ENCODE data around the gene LNPK. TPM values are rescaled to one million over a fixed set of nuclear protein-coding genes. Genes with fewer than 3 reads are reported as not detected.

LNPK gene
- polyA plus RNA-seq, 1 donor (not counting 4 experiments of a cell fraction or from before 2014, with no cell fraction given) = 32.1 TPM

DNA sequence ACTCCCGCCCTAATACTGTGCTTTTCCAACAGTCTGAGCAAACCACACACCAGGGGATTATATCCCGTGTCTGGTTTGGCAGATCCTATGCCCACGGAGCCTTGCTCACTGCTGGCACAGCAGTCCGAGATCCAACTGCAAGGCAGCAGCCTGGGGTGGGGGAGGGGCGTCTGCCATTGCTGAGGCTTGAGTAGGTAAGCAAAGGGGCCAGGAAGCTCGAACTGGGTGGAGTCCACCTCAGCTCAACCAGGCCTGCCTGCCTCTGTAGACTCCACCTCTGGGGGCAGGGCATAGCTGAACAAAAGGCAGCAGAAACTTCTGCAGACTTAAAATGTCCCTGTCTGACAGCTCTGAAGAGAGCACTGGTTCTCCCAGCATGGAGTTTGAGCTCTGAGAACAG is 44.2 kb downstream of the LNPK start:
- no peak overlapping the region for H3K9ac ChIP-seq (ENCODE audit: control insufficient read depth, extremely low read depth, insufficient read depth, low read length)
- FAIRE-seq = no peak
- no peaks in the 10 kb centered on the region for H3K9me3 ChIP-seq (ENCODE audit: control insufficient read depth, low read depth, low read length)
- no peak overlapping the region for H2AFZ ChIP-seq (ENCODE audit: control insufficient read depth, low read length)
- H3K4me2 ChIP-seq (ENCODE audit: control insufficient read depth, extremely low read depth, insufficient read depth, low read depth, low read length) = no peak overlapping the region
- TF ChIP-seq EZH2 (IDR thresholded peaks at IDR 0.05; ENCODE audit: low read length) (no peak), CTCF (optimal IDR thresholded peaks at IDR 0.05 in 1 of 3, IDR thresholded peaks at IDR 0.05 in 1 of 3, conservative IDR thresholded peaks at IDR 0.05 in 1 of 3; ENCODE audit: extremely low read depth in 1 of 3, insufficient read depth in 2 of 3, low read length in 3 of 3) (no peak)
- no peak overlapping the region for H3K4me3 ChIP-seq (ENCODE audit: control insufficient read depth in 2 of 3, extremely low read depth in 1 of 3, insufficient read depth in 2 of 3, low read depth in 1 of 3, low read length in 3 of 3)
- no peaks in the 10 kb centered on the region for H3K27me3 ChIP-seq (ENCODE audit: control insufficient read depth, extremely low read depth, insufficient read depth, low read length)
- no peaks in the 10 kb centered on the region for H3K4me1 ChIP-seq (ENCODE audit: control insufficient read depth, extremely low read depth, insufficient read depth, low read length)
- H4K20me1 ChIP-seq (ENCODE audit: control insufficient read depth, extremely low read depth, insufficient read depth, low read length) = no peaks in the 10 kb centered on the region
- no peak for DNase-seq (ENCODE audit: low read depth, low spot score)
- dilution Hi-C loops (cut with MboI; ENCODE audit: extremely low pct_ligation_motif_present, low sequenced_read_pairs) = no loop called here
- no peak overlapping the region for H3K27ac ChIP-seq (ENCODE audit: control insufficient read depth, insufficient read depth, low read length)
- H3K9me1 ChIP-seq (ENCODE audit: control insufficient read depth, extremely low read depth, insufficient read depth, low read length) = no peaks in the 10 kb centered on the region
- H3K79me2 ChIP-seq (ENCODE audit: control insufficient read depth, insufficient read depth, low read length) = no peaks in the 10 kb centered on the region
- H3K36me3 ChIP-seq (ENCODE audit: control insufficient read depth in 2 of 2, extremely low read depth in 1 of 2, insufficient read depth in 2 of 2, low read length in 2 of 2) = peaks cover 0 to 1% of the 10 kb centered on the region in 2 experiments

DNA sequence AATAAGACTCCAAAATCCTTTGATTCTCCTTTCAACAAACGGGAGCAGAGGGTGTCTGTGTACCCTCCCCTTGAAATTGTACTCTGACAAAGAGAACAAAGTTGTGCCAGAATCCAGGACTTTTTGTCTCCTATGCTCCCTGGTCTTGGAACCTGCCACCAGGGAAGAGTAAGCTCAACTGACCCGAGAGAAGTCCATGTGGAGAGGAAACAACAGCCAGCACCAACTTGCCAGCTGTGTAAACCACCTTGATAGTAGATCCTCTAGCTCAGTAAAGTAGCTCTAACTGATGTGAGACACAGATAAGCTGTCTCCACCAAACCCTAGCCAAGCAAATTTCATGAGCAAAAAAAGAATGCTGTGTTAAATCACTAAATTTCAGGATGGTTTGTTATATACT is 46.9 kb downstream of the LNPK start:
- Histone ChIP-seq H3K27me3 (ENCODE audit: control insufficient read depth, extremely low read depth, insufficient read depth, low read length) (no peaks in the 10 kb centered on the region), H3K4me2 (ENCODE audit: control insufficient read depth, extremely low read depth, insufficient read depth, low read depth, low read length) (no peak overlapping the region), H3K79me2 (ENCODE audit: control insufficient read depth, insufficient read depth, low read length) (no peaks in the 10 kb centered on the region), H3K4me1 (ENCODE audit: control insufficient read depth, extremely low read depth, insufficient read depth, low read length) (no peaks in the 10 kb centered on the region), H3K9me3 (ENCODE audit: control insufficient read depth, low read depth, low read length) (no peaks in the 10 kb centered on the region), H3K27ac (ENCODE audit: control insufficient read depth, insufficient read depth, low read length) (no peak overlapping the region), H3K9ac (ENCODE audit: control insufficient read depth, extremely low read depth, insufficient read depth, low read length) (no peak overlapping the region), H3K4me3 (ENCODE audit: control insufficient read depth in 2 of 3, extremely low read depth in 1 of 3, insufficient read depth in 2 of 3, low read depth in 1 of 3, low read length in 3 of 3) (no peak overlapping the region), H3K36me3 (ENCODE audit: control insufficient read depth in 2 of 2, extremely low read depth in 1 of 2, insufficient read depth in 2 of 2, low read length in 2 of 2) (peaks cover 0 to 1% of the 10 kb centered on the region in 2 experiments), H3K9me1 (ENCODE audit: control insufficient read depth, extremely low read depth, insufficient read depth, low read length) (no peaks in the 10 kb centered on the region), H4K20me1 (ENCODE audit: control insufficient read depth, extremely low read depth, insufficient read depth, low read length) (no peaks in the 10 kb centered on the region), H2AFZ (ENCODE audit: control insufficient read depth, low read length) (no peak overlapping the region)
- DNase-seq (ENCODE audit: low read depth, low spot score) (no peak), FAIRE-seq (no peak)
- TF ChIP-seq EZH2 (IDR thresholded peaks at IDR 0.05; ENCODE audit: low read length) = no peak
- dilution Hi-C loops (cut with MboI; ENCODE audit: extremely low pct_ligation_motif_present, low sequenced_read_pairs) = no loop called here

DNA sequence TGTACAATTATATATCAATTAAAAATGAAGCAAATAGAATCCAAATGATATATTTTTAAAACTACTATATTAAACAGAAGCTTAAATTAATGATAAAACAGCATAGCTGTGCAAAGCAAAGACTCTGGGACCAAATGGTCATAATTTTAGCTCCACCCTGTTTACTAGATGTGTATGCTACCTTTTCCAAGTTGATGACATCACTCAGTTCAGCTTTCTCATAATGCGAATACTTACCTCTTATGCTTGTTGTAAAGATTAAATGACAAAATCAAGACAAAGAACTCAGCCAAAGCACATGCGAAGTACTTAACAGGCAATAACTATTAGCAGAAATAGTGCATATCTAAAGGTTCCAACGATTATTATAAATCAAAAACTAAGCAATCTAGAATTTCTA is 51.6 kb downstream of the LNPK start:
- Histone ChIP-seq H3K27ac (ENCODE audit: control insufficient read depth, insufficient read depth, low read length) (no peak overlapping the region), H4K20me1 (ENCODE audit: control insufficient read depth, extremely low read depth, insufficient read depth, low read length) (no peaks in the 10 kb centered on the region), H3K9ac (ENCODE audit: control insufficient read depth, extremely low read depth, insufficient read depth, low read length) (no peak overlapping the region), H3K9me1 (ENCODE audit: control insufficient read depth, extremely low read depth, insufficient read depth, low read length) (no peaks in the 10 kb centered on the region), H3K4me3 (ENCODE audit: control insufficient read depth in 2 of 3, extremely low read depth in 1 of 3, insufficient read depth in 2 of 3, low read depth in 1 of 3, low read length in 3 of 3) (no peak overlapping the region), H3K9me3 (ENCODE audit: control insufficient read depth, low read depth, low read length) (no peaks in the 10 kb centered on the region), H3K79me2 (ENCODE audit: control insufficient read depth, insufficient read depth, low read length) (no peaks in the 10 kb centered on the region), H3K36me3 (ENCODE audit: control insufficient read depth in 2 of 2, extremely low read depth in 1 of 2, insufficient read depth in 2 of 2, low read length in 2 of 2) (peaks cover 0 to 4% of the 10 kb centered on the region in 2 experiments), H2AFZ (ENCODE audit: control insufficient read depth, low read length) (no peak overlapping the region), H3K4me2 (ENCODE audit: control insufficient read depth, extremely low read depth, insufficient read depth, low read depth, low read length) (no peak overlapping the region), H3K4me1 (ENCODE audit: control insufficient read depth, extremely low read depth, insufficient read depth, low read length) (no peaks in the 10 kb centered on the region), H3K27me3 (ENCODE audit: control insufficient read depth, extremely low read depth, insufficient read depth, low read length) (no peaks in the 10 kb centered on the region)
- dilution Hi-C loops (cut with MboI; ENCODE audit: extremely low pct_ligation_motif_present, low sequenced_read_pairs) = no loop called here
- no peak for TF ChIP-seq CTCF (optimal IDR thresholded peaks at IDR 0.05 in 1 of 3, IDR thresholded peaks at IDR 0.05 in 1 of 3, conservative IDR thresholded peaks at IDR 0.05 in 1 of 3; ENCODE audit: extremely low read depth in 1 of 3, insufficient read depth in 2 of 3, low read length in 3 of 3)
- no peak for TF ChIP-seq EZH2 (IDR thresholded peaks at IDR 0.05; ENCODE audit: low read length)
- DNase-seq (ENCODE audit: low read depth, low spot score) (no peak), FAIRE-seq (no peak)

Data from keratinocyte (primary cell).